ENCODE data around the gene AFP.

The AFP gene

DNA sequence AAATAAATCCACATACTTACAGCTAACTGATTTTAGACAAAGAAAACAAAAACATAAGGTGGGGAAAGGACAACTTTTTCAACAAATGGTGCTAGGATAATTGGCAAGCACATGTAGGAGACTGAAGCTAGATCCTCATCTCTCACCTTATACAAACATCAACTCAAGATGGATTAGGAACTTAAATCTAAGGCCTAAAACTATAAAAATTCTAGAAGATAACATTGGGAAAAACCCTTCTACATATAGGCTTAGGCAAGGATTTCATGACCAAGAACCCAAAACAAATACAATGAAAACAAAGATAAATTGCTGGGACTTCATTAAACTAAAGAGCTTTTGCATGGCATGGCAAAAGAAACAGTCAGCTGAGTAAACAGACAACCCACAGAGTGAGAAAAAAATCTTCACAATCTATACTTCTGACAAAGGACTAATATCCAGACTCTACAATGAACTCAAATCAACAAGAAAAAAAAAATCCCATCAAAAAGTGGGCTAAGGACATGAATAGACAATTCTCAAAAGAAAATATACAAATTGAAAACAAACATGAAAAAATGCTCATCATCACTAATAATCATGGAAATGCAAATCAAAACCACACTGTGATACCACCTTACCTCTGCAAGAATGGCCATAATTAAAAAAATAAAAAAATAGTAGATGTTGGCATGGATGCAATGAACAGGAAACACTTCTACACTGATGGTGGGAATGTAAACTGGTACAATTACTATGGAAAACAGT is 14.1 kb upstream of the AFP start:
- Histone ChIP-seq H3K36me3 (ENCODE audit: low read depth) (no peaks in the 10 kb centered on the region), H3K27me3 (ENCODE audit: insufficient read depth, poor library complexity, severe bottlenecking) (peaks cover 4% of the 10 kb centered on the region), H3K4me3 (ENCODE audit: severe bottlenecking) (no peak overlapping the region), H3K9me3 (ENCODE audit: severe bottlenecking) (no peaks in the 10 kb centered on the region), H3K27ac (ENCODE audit: poor library complexity, severe bottlenecking) (no peak overlapping the region), H3K4me1 (ENCODE audit: insufficient read depth, poor library complexity, severe bottlenecking) (no peaks in the 10 kb centered on the region)
- DNase-seq (ENCODE audit: low spot score) (no peak), ATAC-seq (ENCODE audit: low read depth) (no peak)
- TF ChIP-seq, protein P1, sequence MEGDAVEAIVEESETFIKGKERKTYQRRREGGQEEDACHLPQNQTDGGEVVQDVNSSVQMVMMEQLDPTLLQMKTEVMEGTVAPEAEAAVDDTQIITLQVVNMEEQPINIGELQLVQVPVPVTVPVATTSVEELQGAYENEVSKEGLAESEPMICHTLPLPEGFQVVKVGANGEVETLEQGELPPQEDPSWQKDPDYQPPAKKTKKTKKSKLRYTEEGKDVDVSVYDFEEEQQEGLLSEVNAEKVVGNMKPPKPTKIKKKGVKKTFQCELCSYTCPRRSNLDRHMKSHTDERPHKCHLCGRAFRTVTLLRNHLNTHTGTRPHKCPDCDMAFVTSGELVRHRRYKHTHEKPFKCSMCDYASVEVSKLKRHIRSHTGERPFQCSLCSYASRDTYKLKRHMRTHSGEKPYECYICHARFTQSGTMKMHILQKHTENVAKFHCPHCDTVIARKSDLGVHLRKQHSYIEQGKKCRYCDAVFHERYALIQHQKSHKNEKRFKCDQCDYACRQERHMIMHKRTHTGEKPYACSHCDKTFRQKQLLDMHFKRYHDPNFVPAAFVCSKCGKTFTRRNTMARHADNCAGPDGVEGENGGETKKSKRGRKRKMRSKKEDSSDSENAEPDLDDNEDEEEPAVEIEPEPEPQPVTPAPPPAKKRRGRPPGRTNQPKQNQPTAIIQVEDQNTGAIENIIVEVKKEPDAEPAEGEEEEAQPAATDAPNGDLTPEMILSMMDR (IDR thresholded peaks at IDR 0.05; ENCODE audit: poor library complexity, severe bottlenecking): no peak

DNA sequence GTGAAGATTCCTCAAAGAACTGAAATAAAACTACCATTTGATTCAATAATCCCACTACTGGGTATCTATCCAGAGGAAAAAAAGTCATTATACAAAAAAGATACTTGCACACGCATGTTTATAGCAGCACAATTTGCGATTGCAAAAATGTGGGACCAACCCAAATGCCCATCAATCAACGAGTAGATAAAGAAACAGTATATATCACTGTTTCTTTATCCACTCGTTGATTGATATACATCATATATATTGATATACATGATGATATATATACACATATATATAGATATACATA is 13.6 kb upstream of the AFP start:
- no peaks in the 10 kb centered on the region for H3K36me3 ChIP-seq (ENCODE audit: low read depth)
- ATAC-seq (ENCODE audit: low read depth) (no peak), DNase-seq (ENCODE audit: low spot score) (no peak)
- peaks cover 4% of the 10 kb centered on the region for H3K27me3 ChIP-seq (ENCODE audit: insufficient read depth, poor library complexity, severe bottlenecking)
- TF ChIP-seq, protein P1 (IDR thresholded peaks at IDR 0.05; ENCODE audit: poor library complexity, severe bottlenecking): no peak
- H3K4me3 ChIP-seq (ENCODE audit: severe bottlenecking): no peak overlapping the region
- H3K27ac ChIP-seq (ENCODE audit: poor library complexity, severe bottlenecking): no peak overlapping the region
- H3K4me1 ChIP-seq (ENCODE audit: insufficient read depth, poor library complexity, severe bottlenecking): no peaks in the 10 kb centered on the region
- H3K9me3 ChIP-seq (ENCODE audit: severe bottlenecking): no peaks in the 10 kb centered on the region

DNA sequence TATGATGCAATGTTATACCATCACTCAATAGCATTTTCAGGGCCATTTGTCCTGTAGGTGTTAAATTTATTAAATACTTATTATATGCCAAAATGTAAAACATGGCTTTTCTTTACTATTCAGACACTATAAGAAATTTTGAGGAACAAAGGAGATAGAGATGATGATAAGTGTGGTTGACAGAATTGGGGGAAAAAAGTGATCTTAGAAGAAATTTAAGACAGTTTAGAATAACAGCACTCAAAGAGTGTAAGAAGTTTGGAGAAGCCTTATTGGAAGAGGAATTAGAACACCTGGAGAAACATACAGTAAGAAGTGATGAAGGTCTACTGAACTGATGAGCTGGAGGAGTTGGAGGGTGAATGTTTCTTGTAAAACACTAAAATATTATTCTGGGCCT is 12.8 kb upstream of the AFP start:
- DNase-seq (ENCODE audit: low spot score) (no peak), ATAC-seq (ENCODE audit: low read depth) (no peak)
- Histone ChIP-seq H3K9me3 (ENCODE audit: severe bottlenecking) (no peaks in the 10 kb centered on the region), H3K27ac (ENCODE audit: poor library complexity, severe bottlenecking) (no peak overlapping the region), H3K4me1 (ENCODE audit: insufficient read depth, poor library complexity, severe bottlenecking) (no peaks in the 10 kb centered on the region), H3K27me3 (ENCODE audit: insufficient read depth, poor library complexity, severe bottlenecking) (peaks cover 4% of the 10 kb centered on the region), H3K36me3 (ENCODE audit: low read depth) (no peaks in the 10 kb centered on the region), H3K4me3 (ENCODE audit: severe bottlenecking) (no peak overlapping the region)
- TF ChIP-seq, protein P1 (IDR thresholded peaks at IDR 0.05; ENCODE audit: poor library complexity, severe bottlenecking): no peak

DNA sequence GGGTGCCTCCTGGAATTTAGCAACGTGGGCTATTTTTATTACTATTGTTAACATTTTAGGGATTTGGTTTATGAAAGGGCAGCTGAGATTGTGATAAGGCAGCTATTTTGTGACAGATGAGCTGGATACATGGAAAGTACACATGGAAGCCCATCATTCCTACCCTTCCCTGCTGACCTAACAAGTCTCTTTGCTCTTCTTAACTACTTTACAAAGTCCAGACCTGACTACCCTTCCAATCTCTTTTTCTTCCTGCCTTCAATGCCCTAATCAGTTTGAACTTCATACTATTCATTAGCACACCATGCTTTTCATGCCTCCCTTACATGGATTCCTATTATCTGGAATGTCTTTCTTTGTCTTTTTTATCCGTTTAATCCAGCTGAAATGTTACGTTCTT is 9.4 kb upstream of the AFP start:
- DNase-seq (ENCODE audit: low spot score) (no peak), ATAC-seq (ENCODE audit: low read depth) (no peak)
- Histone ChIP-seq H3K27ac (ENCODE audit: poor library complexity, severe bottlenecking) (no peak overlapping the region), H3K4me3 (ENCODE audit: severe bottlenecking) (no peak overlapping the region), H3K9me3 (ENCODE audit: severe bottlenecking) (no peaks in the 10 kb centered on the region), H3K27me3 (ENCODE audit: insufficient read depth, poor library complexity, severe bottlenecking) (peaks cover 6% of the 10 kb centered on the region), H3K36me3 (ENCODE audit: low read depth) (no peaks in the 10 kb centered on the region), H3K4me1 (ENCODE audit: insufficient read depth, poor library complexity, severe bottlenecking) (no peaks in the 10 kb centered on the region)
- TF ChIP-seq, protein P1 (IDR thresholded peaks at IDR 0.05; ENCODE audit: poor library complexity, severe bottlenecking): no peak

DNA sequence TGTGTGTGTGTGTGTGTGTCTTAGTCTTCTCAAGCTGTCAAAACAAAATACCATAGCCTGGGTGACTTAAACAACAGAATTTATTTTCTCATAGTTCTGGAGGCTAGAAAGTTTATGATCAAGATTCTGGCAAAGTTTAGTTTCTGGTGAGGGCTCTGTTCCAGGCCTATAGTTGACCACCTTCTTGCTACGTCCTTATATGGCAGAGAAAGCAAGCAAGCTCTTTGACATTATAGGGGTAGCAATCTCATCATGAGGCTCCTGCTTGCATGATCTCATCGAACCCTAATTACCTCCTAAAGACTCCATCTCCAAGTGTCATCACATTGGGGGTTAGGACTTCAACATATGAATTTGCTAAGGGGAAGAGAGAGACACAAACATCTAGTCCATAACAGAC is 6.9 kb upstream of the AFP start:
- TF ChIP-seq, protein P1 (IDR thresholded peaks at IDR 0.05; ENCODE audit: poor library complexity, severe bottlenecking): no peak
- DNase-seq (ENCODE audit: low spot score) (no peak), ATAC-seq (ENCODE audit: low read depth) (no peak)
- no peaks in the 10 kb centered on the region for H3K9me3 ChIP-seq (ENCODE audit: severe bottlenecking)
- no peak overlapping the region for H3K27ac ChIP-seq (ENCODE audit: poor library complexity, severe bottlenecking)
- H3K4me1 ChIP-seq (ENCODE audit: insufficient read depth, poor library complexity, severe bottlenecking): no peaks in the 10 kb centered on the region
- H3K4me3 ChIP-seq (ENCODE audit: severe bottlenecking): no peak overlapping the region
- H3K36me3 ChIP-seq (ENCODE audit: low read depth): no peaks in the 10 kb centered on the region
- peaks cover 13% of the 10 kb centered on the region for H3K27me3 ChIP-seq (ENCODE audit: insufficient read depth, poor library complexity, severe bottlenecking)

Data from RWPE2 (cell line).